ELR (cell line): ENCODE results near the gene PSMA5.

Source experiments
- DNase-seq: peaks from one replicate; pipeline ENCODE4 v3.0.0-alpha.2; 2015; ENCODE audit warnings: low read depth

The PSMA5 gene

GRCh38 chr1:109367626-109368025 lies 58.6 kb downstream of the PSMA5 start:
- no peak for DNase-seq

GRCh38 chr1:109365642-109366204 lies 60.5 kb downstream of the PSMA5 start:
- no peak for DNase-seq

GRCh38 chr1:109361649-109362048 lies 64.6 kb downstream of the PSMA5 start:
- DNase-seq: peak; percentile 45

- DNase-seq: no peak
Measured at GRCh38 chr1:109361069-109361468, 65.2 kb downstream of the PSMA5 start.

GRCh38 chr1:109357616-109358015 lies 68.6 kb downstream of the PSMA5 start:
- DNase-seq: no peak

GRCh38 chr1:109356915-109357314 lies 69.3 kb downstream of the PSMA5 start:
- no peak for DNase-seq

GRCh38 chr1:109356505-109356904 lies 69.7 kb downstream of the PSMA5 start:
- DNase-seq: no peak

GRCh38 chr1:109354929-109355328 lies 71.3 kb downstream of the PSMA5 start:
- no peak for DNase-seq

- DNase-seq: no peak
Measured at GRCh38 chr1:109351457-109351856, 74.8 kb downstream of the PSMA5 start.

- no peak for DNase-seq
Measured at GRCh38 chr1:109350655-109351054, 75.6 kb downstream of the PSMA5 start.

- no peak for DNase-seq
Measured at GRCh38 chr1:109350182-109350581, 76.1 kb downstream of the PSMA5 start.
